Naive thymus-derived CD4-positive, alpha-beta T cell (primary cell): Measurements from ENCODE around the gene MED13L. TPM values are rescaled to one million over a fixed set of nuclear protein-coding genes. Genes with fewer than 3 reads are reported as not detected.

Source experiments
- ATAC-seq: fragments of 150-1000 bp; cut with Tn5 transposase; 2 replicates; pipeline ENCODE4 v1.10.0; 2021; ENCODE audit warnings: mild to moderate bottlenecking, moderate library complexity
- CTCF ChIA-PET: fragments of 350-600 bp; sonication (Branson Sonifier 250); formaldehyde crosslinking; loops from one replicate; lab custom pipeline; 2021; ENCODE audit warnings: antibody characterized with exemption; lab: Charles Lee
- POLR2A ChIA-PET: fragments of 350-600 bp; sonication (Branson Sonifier 250); formaldehyde crosslinking; loops from one replicate; lab custom pipeline; 2021; ENCODE audit warnings: antibody characterized with exemption, inconsistent platforms; lab: Charles Lee
- DNase-seq, 9 donors: peaks; one replicate each; pipeline versions ENCODE4 v3.0.0 to v3.0.0-alpha.2; 2020 to 2022; ENCODE audit warnings: mixed read lengths in 1 of 9
- H3K27ac ChIP-seq: one replicate; pipeline ENCODE4 v1.7.0; 2013; ENCODE audit warnings: mild to moderate bottlenecking, low read depth, low read length, moderate library complexity
- H3K27me3 ChIP-seq, 2 donors: one replicate each; pipeline ENCODE4 v1.7.0; 2013; ENCODE audit warnings: low read length in 2 of 2, mild to moderate bottlenecking in 2 of 2, moderate library complexity in 2 of 2; ENCODE audit not compliant: control insufficient read depth in 2 of 2, insufficient read depth in 2 of 2
- H3K36me3 ChIP-seq, 3 experiments: 1 replicate in 2 of 3; 2 replicates in 1 of 3; pipeline ENCODE4 v1.7.0; 2013; ENCODE audit warnings: low read length in 3 of 3, mild to moderate bottlenecking in 3 of 3, moderate library complexity in 1 of 3; ENCODE audit not compliant: insufficient read depth in 3 of 3, control insufficient read depth in 2 of 3
- H3K4me1 ChIP-seq, 2 donors: one replicate each; pipeline ENCODE4 v1.7.0; 2013; ENCODE audit warnings: low read length in 2 of 2, mild to moderate bottlenecking in 2 of 2, moderate library complexity in 1 of 2; ENCODE audit not compliant: control insufficient read depth in 2 of 2, insufficient read depth in 2 of 2
- H3K4me3 ChIP-seq: 2 replicates; pipeline ENCODE4 v1.7.0; 2013; ENCODE audit warnings: mild to moderate bottlenecking, low read length
- H3K9me3 ChIP-seq, 3 experiments: 1 replicate in 2 of 3; 2 replicates in 1 of 3; pipeline ENCODE4 v1.7.0; 2013; ENCODE audit warnings: low read length in 3 of 3; ENCODE audit not compliant: control insufficient read depth in 2 of 3
- H3K27ac Mint-ChIP-seq, 9 donors: one replicate each; pipeline ENCODE4 v1.8.0; 2020 to 2022; ENCODE audit warnings: mixed read lengths in 9 of 9, mild to moderate bottlenecking in 8 of 9, moderate library complexity in 5 of 9, inconsistent platforms in 2 of 9
- H3K27me3 Mint-ChIP-seq, 5 donors: one replicate each; pipeline ENCODE4 v1.8.0; 2021 to 2022; ENCODE audit warnings: mixed read lengths in 5 of 5, mild to moderate bottlenecking in 1 of 5
- H3K36me3 Mint-ChIP-seq, 5 donors: one replicate each; pipeline ENCODE4 v1.8.0; 2020 to 2022; ENCODE audit warnings: mixed read lengths in 5 of 5, mild to moderate bottlenecking in 3 of 5, inconsistent platforms in 1 of 5
- H3K4me1 Mint-ChIP-seq, 7 donors: one replicate each; pipeline ENCODE4 v1.8.0; 2020 to 2022; ENCODE audit warnings: mixed read lengths in 7 of 7, mild to moderate bottlenecking in 3 of 7, inconsistent platforms in 1 of 7
- H3K4me3 Mint-ChIP-seq, 10 donors: one replicate each; pipeline ENCODE4 v1.8.0; 2020 to 2022; ENCODE audit warnings: mild to moderate bottlenecking in 10 of 10, mixed read lengths in 10 of 10, moderate library complexity in 6 of 10, inconsistent platforms in 2 of 10
- H3K9me3 Mint-ChIP-seq, 11 donors: one replicate each; pipeline ENCODE4 v1.8.0; 2020 to 2022; ENCODE audit warnings: mixed read lengths in 11 of 11, mild to moderate bottlenecking in 4 of 11, inconsistent platforms in 1 of 11, moderate library complexity in 1 of 11
- intact Hi-C, 2 donors: fragments of 100-400 bp; cut with micrococcal nuclease; formaldehyde crosslinking; loops; one replicate each; pipeline ENCODE4 v1.15.1; 2023
- polyA plus RNA-seq, 2 donors: library from polyadenylated mRNA; unstranded; fragments of 300-500 nt; fragmentation: Illumina TruSeq; gene quantifications; one replicate each; pipeline ENCODE4 v1.2.3, GENCODE V29; 2021
- total RNA-seq, 6 experiments: library from RNA in 5 of 6; stranded (reverse) in 5 of 6; gene quantifications; 1 replicate in 5 of 6; 2 replicates in 1 of 6; pipeline ENCODE4 v1.2.3 and lab custom pipeline; 2021 to 2026

The MED13L gene
- total RNA-seq = 100 to 1,000 TPM in 4 of 5 experiments, 10 to 100 TPM in 1; 94.0 to 283 (median 180) TPM
- polyA plus RNA-seq = 10 to 100 TPM in 1 of 2 donors, 1 to 10 TPM in 1; 8.3 to 12.9 TPM
- 277 reads per million, percentile 95 among the genes with 10 or more reads in this experiment for total RNA-seq (lab: John Stamatoyannopoulos, UW)

DNA sequence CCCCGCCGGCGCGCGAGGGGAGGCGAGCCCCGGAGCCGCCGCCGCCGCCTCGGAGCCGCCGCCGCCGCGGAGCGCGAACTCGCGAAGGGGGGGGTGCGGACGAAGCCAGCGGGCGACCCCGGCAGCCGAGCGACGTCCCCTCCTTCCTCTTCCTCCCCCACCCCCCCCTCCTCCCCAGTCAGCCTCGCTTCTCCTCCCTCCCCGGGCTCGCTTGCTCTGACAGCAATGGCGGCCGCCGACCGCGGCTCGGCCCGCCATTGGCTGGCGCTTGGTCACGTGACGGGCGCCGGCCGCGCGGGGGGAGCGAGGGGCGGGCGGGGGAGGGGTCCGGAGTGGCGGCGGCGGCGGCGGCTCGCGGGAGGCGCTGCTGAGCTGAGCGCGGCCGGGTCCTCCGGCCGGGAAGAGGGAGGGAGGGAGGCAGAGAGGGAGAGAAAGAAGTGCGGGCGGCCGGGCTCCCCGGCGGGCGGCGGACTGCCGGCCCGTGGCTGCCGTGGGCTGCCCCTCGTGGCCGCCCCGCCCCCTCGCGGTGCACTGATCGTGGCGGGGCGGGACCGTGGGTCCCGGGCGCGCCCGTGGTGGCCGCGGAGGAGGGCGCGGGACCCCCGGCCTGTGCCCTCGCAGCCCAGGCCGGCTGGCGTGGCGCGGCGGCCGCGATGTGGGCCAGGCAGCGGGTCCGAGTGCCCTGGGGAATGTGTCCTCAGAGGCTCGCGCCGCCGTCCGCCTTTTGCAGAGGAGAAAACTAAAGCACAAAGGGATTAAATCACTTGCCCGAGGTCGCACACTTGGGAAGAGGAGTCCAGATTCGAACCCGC lies at the start of gene MED13L:
Gene MED13L, minus strand, starts transcription at position 227 of the 812 bp plus-strand sequence. CDS start 562 bp downstream, outside the sequence.
- H3K36me3 ChIP-seq = peaks cover 0 to 5% (median 0%) of the 10 kb centered on the region in 3 experiments
- POLR2A ChIA-PET = interaction anchor here (0.5 to 1.2 kb wide), 5 partner anchors 15 to 282 kb away, joined by 3 to 6 read pairs (median 4); partner anchors contain the start of gene MAP1LC3B2
- Mint-ChIP-seq H3K4me1 (peaks cover 33 to 48% (median 38%) of the 10 kb centered on the region in 7 donors), H3K9me3 (peaks cover 0 to 7% (median 0%) of the 10 kb centered on the region in 11 donors), H3K4me3 (peak within 1 kb of the TSS; percentile 92 to 99 (median 98)), H3K36me3 (peaks cover 0 to 8% (median 3%) of the 10 kb centered on the region in 5 donors), H3K27me3 (peaks cover 0 to 7% (median 0%) of the 10 kb centered on the region in 5 donors), H3K27ac (peak within 1 kb of the TSS; percentile 92 to 97 (median 94))
- no peaks in the 10 kb centered on the region for H3K9me3 ChIP-seq
- intact Hi-C loops = loop anchor here (1.0 to 5.0 kb wide), 18 partner anchors 41 to 1783 kb away; partner anchors contain the start of genes MAP1LC3B2 (in 2 of the 2), RNFT2 (in 2 of the 2), SPRING1 (in 2 of the 2) and WSB2 (in 1 of the 2)
- CTCF ChIA-PET = interaction anchor here (0.6 to 1.6 kb wide), 4 partner anchors 81 to 282 kb away, joined by 3 to 4 read pairs (median 3); no protein-coding TSS in a partner anchor
- H3K27me3 ChIP-seq = no peaks in the 10 kb centered on the region
- peaks cover 13 to 20% of the 10 kb centered on the region in 2 donors for H3K4me1 ChIP-seq
- peak; percentile 91 for ATAC-seq
- peak within 1 kb of the TSS; percentile 68 for H3K27ac ChIP-seq
- DNase-seq = peak; percentile 85 to 96 (median 92)
- H3K4me3 ChIP-seq = peak within 1 kb of the TSS; percentile 82

DNA sequence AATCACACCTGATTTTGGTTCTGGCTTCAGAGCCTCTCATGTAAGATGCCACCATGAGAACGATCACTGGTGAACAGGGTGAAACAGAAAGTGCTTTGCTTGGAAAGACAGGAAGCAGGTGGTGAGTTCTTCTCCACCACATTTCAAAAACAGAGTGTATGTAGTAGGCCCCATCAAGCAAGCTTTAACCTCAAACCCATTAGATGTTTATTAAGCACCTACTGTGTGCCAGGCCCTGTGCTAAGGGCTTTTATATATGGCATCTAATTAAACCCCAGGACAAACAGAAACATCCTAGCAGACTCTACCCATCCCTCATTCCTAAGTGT lies 47.8 kb upstream of the MED13L start:
- Mint-ChIP-seq H3K36me3 (peaks cover 0 to 17% (median 4%) of the 10 kb centered on the region in 5 donors), H3K27me3 (no peaks in the 10 kb centered on the region), H3K4me1 (peaks cover 12 to 39% (median 31%) of the 10 kb centered on the region in 7 donors), H3K27ac (peak overlapping the region; percentile 80 to 93 (median 87)), H3K9me3 (peaks cover 0 to 8% (median 0%) of the 10 kb centered on the region in 11 donors), H3K4me3 (peak overlapping the region; percentile 19 to 69 (median 61))
- peak overlapping the region; percentile 0 for H3K27ac ChIP-seq
- H3K4me3 ChIP-seq = no peak overlapping the region
- H3K27me3 ChIP-seq = no peaks in the 10 kb centered on the region
- ATAC-seq (peak; percentile 81), DNase-seq (peak in 7 of 9 donors; percentile 22 to 57 (median 41))
- intact Hi-C loops = loop anchor here (1.0 to 2.0 kb wide), 3 partner anchors 48 to 234 kb away; partner anchors contain the start of genes MED13L (in 2 of the 2) and MAP1LC3B2 (in 1 of the 2)
- H3K36me3 ChIP-seq = no peaks in the 10 kb centered on the region
- ChIA-PET POLR2A (interaction anchor here (0.7 to 1.4 kb wide), 3 partner anchors 48 to 306 kb away, joined by 3 to 5 read pairs (median 3); partner anchors contain the start of gene MED13L), CTCF (no interaction called here)
- H3K4me1 ChIP-seq = peaks cover 0 to 22% of the 10 kb centered on the region in 2 donors
- no peaks in the 10 kb centered on the region for H3K9me3 ChIP-seq

DNA sequence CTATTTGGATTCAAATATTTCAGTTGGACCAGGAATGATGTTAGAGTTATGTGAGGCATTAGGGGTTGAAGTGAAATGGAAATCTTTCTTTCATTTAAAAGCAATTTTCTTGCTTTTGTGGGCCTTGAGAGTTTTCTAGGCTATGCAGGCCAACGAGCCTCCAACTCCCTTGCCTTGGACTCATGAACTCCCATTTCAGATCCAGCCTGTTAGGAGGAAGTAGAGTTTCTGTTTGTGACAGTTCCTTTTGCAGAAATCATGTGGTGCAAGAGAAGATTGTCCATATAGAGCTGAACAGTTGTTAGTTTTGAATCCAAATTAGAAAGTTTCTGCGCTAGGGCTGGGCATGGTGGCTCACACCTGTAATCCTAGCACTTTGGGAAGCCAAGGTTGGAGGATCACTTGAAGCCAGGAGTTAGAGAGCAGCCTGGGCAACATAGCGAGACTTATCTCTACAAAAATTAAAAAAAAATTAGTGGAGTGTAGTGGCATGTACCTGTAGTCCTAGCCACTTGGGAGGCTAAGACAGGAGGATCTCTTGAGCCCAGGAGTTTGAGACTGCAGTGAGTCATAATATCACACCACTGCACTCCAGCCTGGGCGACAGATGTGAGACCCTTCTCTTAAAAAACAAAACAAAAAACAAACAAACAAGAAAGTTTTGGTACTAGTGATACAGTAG lies 47.3 kb upstream of the MED13L start:
- H3K4me1 ChIP-seq = peaks cover 0 to 25% of the 10 kb centered on the region in 2 donors
- intact Hi-C loops = loop anchor here (1.0 to 5.0 kb wide), 4 partner anchors 33 to 235 kb away; partner anchors contain the start of genes MED13L (in 2 of the 2) and MAP1LC3B2 (in 1 of the 2)
- Mint-ChIP-seq H3K9me3 (peaks cover 0 to 8% (median 0%) of the 10 kb centered on the region in 11 donors), H3K27me3 (no peaks in the 10 kb centered on the region), H3K4me3 (peak overlapping the region; percentile 19 to 69 (median 61)), H3K36me3 (peaks cover 0 to 17% (median 4%) of the 10 kb centered on the region in 5 donors), H3K27ac (peak overlapping the region; percentile 80 to 93 (median 87)), H3K4me1 (peaks cover 16 to 44% (median 36%) of the 10 kb centered on the region in 7 donors)
- peak overlapping the region; percentile 15 for H3K27ac ChIP-seq
- H3K4me3 ChIP-seq = no peak overlapping the region
- H3K36me3 ChIP-seq = no peaks in the 10 kb centered on the region
- no peaks in the 10 kb centered on the region for H3K27me3 ChIP-seq
- peak; percentile 20 for ATAC-seq
- no peak for DNase-seq
- CTCF ChIA-PET = no interaction called here
- H3K9me3 ChIP-seq = no peaks in the 10 kb centered on the region
- POLR2A ChIA-PET = interaction anchor here (1.4 kb wide), 1 partner anchor 47 kb away, joined by 5 read pairs; the partner anchor contains the start of gene MED13L

DNA sequence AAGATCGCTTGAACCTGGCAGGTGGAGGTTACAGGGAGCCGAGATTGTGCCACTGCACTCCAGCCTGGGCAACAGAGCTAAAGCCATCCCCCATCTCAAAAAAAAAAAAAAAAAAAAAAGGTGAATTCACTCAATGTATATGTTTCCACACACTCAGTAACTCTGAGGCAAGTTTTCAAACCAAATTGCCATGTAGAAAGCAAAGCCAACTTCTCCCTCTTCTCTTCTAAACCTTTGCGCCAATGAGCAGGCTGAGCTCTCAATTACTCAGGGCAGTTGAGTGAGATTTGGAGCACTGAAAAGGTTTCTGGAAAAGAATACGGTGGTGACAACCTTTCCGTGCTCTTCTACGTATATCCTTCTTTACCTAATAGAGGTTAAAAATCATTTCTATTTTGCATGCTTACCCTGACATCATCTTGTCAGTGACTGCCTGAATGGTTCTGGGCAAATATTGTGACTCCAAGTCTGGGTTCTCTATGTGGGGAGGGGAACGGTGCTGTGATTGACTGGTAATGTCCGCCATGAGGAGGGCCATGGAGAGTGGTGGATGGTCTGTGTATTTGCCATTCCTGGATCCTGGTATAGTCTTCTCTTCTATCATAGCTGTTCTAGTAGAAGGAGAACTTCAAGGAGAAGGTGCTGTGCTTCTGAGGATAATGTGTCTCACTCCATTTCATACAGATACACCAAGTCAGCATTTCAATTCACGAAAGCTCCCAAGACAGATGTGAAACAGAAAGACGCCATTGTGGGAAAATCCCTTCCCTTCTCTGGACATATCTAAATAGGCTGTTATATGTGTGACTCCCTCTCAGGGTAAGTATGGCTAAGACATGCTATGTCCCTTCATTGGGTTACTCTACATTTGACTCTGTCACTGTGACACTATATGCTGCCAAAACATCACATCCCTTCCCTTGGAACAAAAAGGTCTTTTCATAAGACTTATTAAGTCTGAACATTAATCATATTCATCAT lies 46.2 kb upstream of the MED13L start:
- H3K4me1 ChIP-seq = peaks cover 0 to 30% of the 10 kb centered on the region in 2 donors
- ChIA-PET POLR2A (no interaction called here), CTCF (interaction anchor here (0.7 kb wide), 1 partner anchor 34 kb away, joined by 3 read pairs; no protein-coding TSS in a partner anchor)
- Mint-ChIP-seq H3K27me3 (no peaks in the 10 kb centered on the region), H3K36me3 (peaks cover 0 to 17% (median 4%) of the 10 kb centered on the region in 5 donors), H3K4me3 (peak overlapping the region in 2 of 10 donors; percentile 30 to 60), H3K27ac (peak overlapping the region in 8 of 9 donors; percentile 51 to 89 (median 75)), H3K9me3 (peaks cover 0 to 8% (median 0%) of the 10 kb centered on the region in 11 donors), H3K4me1 (peaks cover 21 to 55% (median 47%) of the 10 kb centered on the region in 7 donors)
- intact Hi-C loops = loop anchor here (2.0 to 5.0 kb wide), 2 partner anchors 34 to 47 kb away; partner anchors contain the start of gene MED13L (in 1 of the 2)
- ATAC-seq (no peak), DNase-seq (no peak)
- no peaks in the 10 kb centered on the region for H3K36me3 ChIP-seq
- no peaks in the 10 kb centered on the region for H3K9me3 ChIP-seq
- H3K27ac ChIP-seq = no peak overlapping the region
- no peak overlapping the region for H3K4me3 ChIP-seq
- H3K27me3 ChIP-seq = no peaks in the 10 kb centered on the region

DNA sequence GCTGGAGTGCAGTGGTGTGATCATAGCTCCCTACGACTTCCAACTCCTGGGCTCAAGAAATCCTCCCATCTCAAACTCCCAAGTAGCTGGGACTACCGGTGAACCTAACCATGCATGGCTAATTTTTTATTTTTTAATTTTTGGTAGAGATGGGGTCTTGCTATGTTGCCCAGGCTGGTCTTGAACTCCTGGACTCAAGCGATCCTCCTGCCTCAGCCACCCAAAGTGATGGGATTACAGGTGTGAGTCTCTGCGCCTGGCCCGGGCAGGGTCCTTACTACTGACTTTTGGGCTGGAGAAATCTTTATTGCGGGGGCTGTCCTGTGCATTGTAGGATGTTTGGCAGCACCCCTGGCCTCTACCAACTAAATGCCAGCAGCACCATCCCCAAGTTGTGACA lies 44.4 kb upstream of the MED13L start:
- ChIA-PET POLR2A (no interaction called here), CTCF (no interaction called here)
- intact Hi-C loops = loop anchor here (5.0 kb wide), 1 partner anchor 35 kb away; no protein-coding TSS in a partner anchor
- H3K27me3 Mint-ChIP-seq = no peaks in the 10 kb centered on the region
- peaks cover 0 to 30% of the 10 kb centered on the region in 2 donors for H3K4me1 ChIP-seq
- H3K27ac ChIP-seq = no peak overlapping the region
- ATAC-seq (no peak), DNase-seq (no peak)
- peaks cover 0 to 19% (median 0%) of the 10 kb centered on the region in 5 donors for H3K36me3 Mint-ChIP-seq
- no peak overlapping the region for H3K4me3 Mint-ChIP-seq
- H3K27me3 ChIP-seq = no peaks in the 10 kb centered on the region
- H3K4me3 ChIP-seq = no peak overlapping the region
- no peaks in the 10 kb centered on the region for H3K36me3 ChIP-seq
- no peaks in the 10 kb centered on the region for H3K9me3 ChIP-seq
- H3K27ac Mint-ChIP-seq = no peak overlapping the region
- H3K4me1 Mint-ChIP-seq = peaks cover 21 to 55% (median 47%) of the 10 kb centered on the region in 7 donors
- peaks cover 0 to 4% (median 0%) of the 10 kb centered on the region in 11 donors for H3K9me3 Mint-ChIP-seq
